HepG2 (cell line): ENCODE measurements around the gene INTS1. TPM values are rescaled to one million over a fixed set of nuclear protein-coding genes. Genes with fewer than 3 reads are reported as not detected.

Source experiments
- ATAC-seq: fragments of 200-7000 bp; cut with Tn5 transposase; 3 replicates; pipeline ENCODE4 v1.9.1; 2020; ENCODE audit warnings: mild to moderate bottlenecking, moderate library complexity
- BruUV-seq: library from RNA; stranded (reverse); fragments of 400-500 nt; replicated peaks from 2 replicates; lab custom pipeline; 2021; lab: Mats Ljungman, UMichigan
- CTCF ChIA-PET: fragments of 300-600 bp; formaldehyde crosslinking; extraction: SDS; loops from one replicate; lab custom pipeline; 2021; ENCODE audit warnings: low total read pairs, inconsistent platforms, low intra/inter-chr PET ratio; lab: Yijun Ruan, JAX
- POLR2A ChIA-PET: fragments of 350-600 bp; sonication (Branson Sonifier 250); formaldehyde crosslinking; loops from one replicate; lab custom pipeline; 2020; ENCODE audit warnings: antibody characterized with exemption, inconsistent platforms; lab: Yijun Ruan, JAX
- DNase-seq: peaks from one replicate; pipeline ENCODE4 v3.0.0-alpha.2; 2015; ENCODE audit warnings: low spot score
- FAIRE-seq: peaks from 3 replicates; lab custom pipeline; 2011; peaks lifted over from hg19 to GRCh38; lab: Jason Lieb, UNC
- H2AFZ ChIP-seq: one replicate; pipeline ENCODE4 v1.6.1; 2011; ENCODE audit warnings: low read length, inconsistent platforms
- H3K27ac ChIP-seq: fragments of 300-600 bp; 3 replicates; pipeline ENCODE4 v1.8.0; 2011; ENCODE audit warnings: mixed run types, mild to moderate bottlenecking, mixed read lengths, low read length, inconsistent platforms; ENCODE audit not compliant: insufficient read depth; ENCODE audit errors: extremely low read length
- H3K27me3 ChIP-seq, 2 experiments: fragments of 200-600 bp in 1 of 2; 2 replicates in 1 of 2; 3 replicates in 1 of 2; pipeline versions ENCODE4 v1.6.0 to v1.8.0; 2011; ENCODE audit warnings: low read length in 2 of 2, mild to moderate bottlenecking in 2 of 2, moderate library complexity in 2 of 2, inconsistent platforms in 1 of 2; ENCODE audit not compliant: insufficient read depth in 2 of 2, control insufficient read depth in 1 of 2
- H3K36me3 ChIP-seq, 2 experiments: fragments of 200-600 bp in 1 of 2; replicated peaks in 1 of 2; 2 replicates in 1 of 2; 3 replicates in 1 of 2; pipeline versions ENCODE4 v1.5.1 to v1.8.0; 2011; ENCODE audit warnings: low read length in 2 of 2, inconsistent platforms in 1 of 2; ENCODE audit not compliant: insufficient read depth in 2 of 2, control insufficient read depth in 1 of 2
- H3K4me1 ChIP-seq: 2 replicates; pipeline ENCODE4 v1.5.1; 2012; ENCODE audit warnings: low read length, inconsistent platforms; ENCODE audit not compliant: insufficient read depth
- H3K4me2 ChIP-seq: 2 replicates; pipeline ENCODE4 v1.6.0; 2011; ENCODE audit warnings: low read depth, low read length, inconsistent platforms
- H3K4me3 ChIP-seq, 3 experiments: fragments of 200-600 bp in 1 of 3; sonication (generic), shearing (Covaris generic) in 1 of 3; replicated peaks in 1 of 3; 2 replicates each; pipeline ENCODE4 v1.5.1; 2011 to 2016; ENCODE audit warnings: low read length in 3 of 3, inconsistent platforms in 2 of 3, low read depth in 2 of 3, mild to moderate bottlenecking in 2 of 3, control low read depth in 1 of 3, mixed read lengths in 1 of 3; ENCODE audit not compliant: insufficient read depth in 1 of 3
- H3K79me2 ChIP-seq: one replicate; pipeline ENCODE4 v1.6.1; 2011; ENCODE audit warnings: low read length, inconsistent platforms; ENCODE audit not compliant: insufficient read depth
- H3K9ac ChIP-seq: 2 replicates; pipeline ENCODE4 v1.6.0; 2011; ENCODE audit warnings: mild to moderate bottlenecking, low read depth, low read length, inconsistent platforms; ENCODE audit not compliant: insufficient read depth
- H3K9me3 ChIP-seq: 2 replicates; pipeline ENCODE4 v1.5.1; 2012; ENCODE audit warnings: mild to moderate bottlenecking, low read length
- H4K20me1 ChIP-seq: 2 replicates; pipeline ENCODE4 v1.6.0; 2011; ENCODE audit warnings: inconsistent platforms, mild to moderate bottlenecking, low read length, moderate library complexity; ENCODE audit not compliant: insufficient read depth
- AGO1 ChIP-seq: fragments of 200-400 bp; formaldehyde crosslinking; IDR thresholded peaks from 2 replicates; pipeline ENCODE4 v1.6.1; 2017; ENCODE audit warnings: mild to moderate bottlenecking, low read depth, low read length, moderate library complexity; ENCODE audit not compliant: poor library complexity, severe bottlenecking
- AGO2 ChIP-seq: fragments of 200-400 bp; formaldehyde crosslinking; optimal IDR thresholded peaks from 2 replicates; pipeline ENCODE3; 2017; ENCODE audit warnings: mild to moderate bottlenecking, low read depth, low read length, moderate library complexity
- POLR2AphosphoS2 ChIP-seq: IDR thresholded peaks from 2 replicates; pipeline ENCODE4 v1.6.1; 2011; ENCODE audit warnings: low read depth, low read length, improper control_type of control experiment
- RBFOX2 ChIP-seq: fragments of 200-400 bp; formaldehyde crosslinking; IDR thresholded peaks from 2 replicates; pipeline ENCODE4 v1.6.1; 2017; ENCODE audit warnings: low read depth, mild to moderate bottlenecking, low read length
- SUZ12 ChIP-seq: fragments of 150-350 bp; IDR thresholded peaks from 2 replicates; pipeline ENCODE4 v1.6.1; 2014; ENCODE audit warnings: low read depth, low read length
- XRCC5 ChIP-seq: fragments of 200-400 bp; formaldehyde crosslinking; optimal IDR thresholded peaks from 2 replicates; pipeline ENCODE3; 2017; ENCODE audit warnings: mild to moderate bottlenecking, low read length
- ZBTB7A ChIP-seq: sonication (generic); formaldehyde crosslinking; IDR thresholded peaks from 2 replicates; pipeline ENCODE4 v1.8.0; 2022; ENCODE audit warnings: mild to moderate bottlenecking, missing genetic modification reagents
- ZC3H13 ChIP-seq: sonication (generic); formaldehyde crosslinking; IDR thresholded peaks from 2 replicates; pipeline ENCODE4 v1.8.1; 2023; ENCODE audit warnings: mild to moderate bottlenecking, missing genetic modification reagents, moderate library complexity
- WGBS: methylation state at CpG from one replicate; pipeline ENCODE4 v1.1.6; 2017; ENCODE audit warnings: low lambda C conversion rate; 5-methylcytosine and 5-hydroxymethylcytosine counted together
- in situ Hi-C: cut with HindIII; loops from 2 replicates; pipeline ENCODE4 v1.10.0; 2017; ENCODE audit warnings: low pct_unique_long_range_greater_than_20kb; ENCODE audit not compliant: extremely low pct_ligation_motif_present
- intact Hi-C: fragments of 100-400 bp; cut with micrococcal nuclease; formaldehyde crosslinking; loops from one replicate; pipeline ENCODE4 v1.10.0; 2022; ENCODE audit not compliant: unreplicated experiment
- polyA plus RNA-seq, 8 experiments: library from polyadenylated mRNA; depleted of rRNA in 3 of 8; stranded (reverse) in 7 of 8; unstranded in 1 of 8; fragments of >200 nt; fragmentation: Illumina TruSeq in 4 of 8; extraction: Trizol in 4 of 8; gene quantifications; 2 replicates each; pipeline versions ENCODE4 v1.2.1 to v1.2.3, GENCODE V29; 2011 to 2016; ENCODE audit warnings: low read depth in 4 of 8, missing spikeins in 1 of 8, mixed read lengths in 1 of 8; ENCODE audit not compliant: insufficient read depth in 1 of 8
- total RNA-seq, 5 experiments: library from RNA; depleted of rRNA; stranded (reverse); fragments of >200 nt; fragmentation: Illumina TruSeq; extraction: Trizol; gene quantifications; 2 replicates each; pipeline ENCODE4 v1.2.3, GENCODE V29; 2016; ENCODE audit warnings: low read depth in 1 of 5

INTS1 gene
- total and polyA plus RNA-seq, 2 of the 13 experiments (the other 11 are each of a cell fraction or from before 2014, with no cell fraction given): 13.7 to 29.0 TPM

DNA sequence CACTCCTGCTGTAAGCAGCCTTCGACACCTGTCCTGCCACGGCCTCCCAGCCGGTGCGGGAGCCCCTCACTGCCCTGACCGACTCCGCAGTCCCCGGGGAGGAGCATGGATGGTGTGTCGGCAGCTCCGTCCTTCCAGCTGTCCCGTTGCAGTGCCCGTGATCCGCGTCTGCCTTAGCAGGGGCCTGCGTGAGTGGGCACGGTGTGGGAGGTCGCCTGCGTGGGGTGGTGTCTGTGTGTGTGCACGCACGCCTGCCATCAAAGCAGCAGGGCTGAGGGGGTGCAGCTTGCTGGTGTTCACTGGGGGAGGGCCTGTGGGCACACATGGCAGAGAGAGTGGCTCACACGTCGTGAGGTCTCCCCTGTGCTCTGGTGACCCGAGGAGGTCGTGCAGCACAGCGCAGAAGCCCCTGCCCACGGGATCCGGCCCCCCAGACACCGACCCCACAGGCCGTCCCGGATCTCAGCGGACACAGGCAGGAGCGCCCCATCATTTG, 36.6 kb upstream of the INTS1 start:
- no peak for ATAC-seq
- Histone ChIP-seq H3K27ac (no peak overlapping the region), H3K36me3 (peaks cover 14 to 27% of the 10 kb centered on the region in 2 experiments; a peak in 4 of 5 replicates), H3K27me3 (no peaks in the 10 kb centered on the region), H3K9ac (no peak overlapping the region), H3K9me3 (no peaks in the 10 kb centered on the region), H4K20me1 (no peaks in the 10 kb centered on the region), H2AFZ (no peak overlapping the region)
- CTCF ChIA-PET: no interaction called here
- TF ChIP-seq RBFOX2: peak; percentile 56; the same call in 1 of the 2 replicates
- TF ChIP-seq AGO1: peak; percentile 6
- TF ChIP-seq XRCC5: no peak
- TF ChIP-seq POLR2AphosphoS2: peak; percentile 76
- TF ChIP-seq ZBTB7A (CRISPR knock-in tag): no peak
- TF ChIP-seq SUZ12: no peak
- TF ChIP-seq ZC3H13 (CRISPR knock-in tag): peak; percentile 83; the same call in 1 of the 2 replicates
- peak; percentile 61 for TF ChIP-seq AGO2
- TF ChIP-seq, all 625 proteins: peak for 5
- in situ Hi-C loops: no loop called here
- H3K4me2 ChIP-seq: no peak overlapping the region
- POLR2A ChIA-PET: interaction anchor here (0.6 to 4.8 kb wide), 3 partner anchors 15 to 21 kb away, joined by 3 to 30 read pairs (median 7); partner anchors contain the start of gene TMEM184A
- peaks cover 23% of the 10 kb centered on the region for H3K79me2 ChIP-seq
- WGBS: 97% methylated on average over 28 of the region's 31 CpGs
- H3K4me3 ChIP-seq: no peak overlapping the region
- intact Hi-C loops: no loop called here
- peaks cover 21% of the 10 kb centered on the region for H3K4me1 ChIP-seq
- BruUV-seq: no TSS peak
- no peak for FAIRE-seq
- DNase-seq: no peak
